Esophagus (tissue), 2 donors: ENCODE measurements around the gene CEP295NL. TPM values are rescaled to one million over a fixed set of nuclear protein-coding genes. Genes with fewer than 3 reads are reported as not detected.
A peak's percentile ranks its signal among the peaks of the same experiment; 100 is the strongest.
"Not testable (repeated sequence)": the region's sequence is repeated elsewhere in the genome, so short reads cannot be mapped to it uniquely, and the experiment has no call there.

Experiments
- H3K27ac ChIP-seq, 2 donors: one replicate each; pipeline ENCODE4 v1.5.1; 2013; ENCODE audit warnings: low read depth in 2 of 2, mild to moderate bottlenecking in 2 of 2, inconsistent platforms in 1 of 2, low read length in 1 of 2, moderate library complexity in 1 of 2
- H3K27me3 ChIP-seq, 2 donors: one replicate each; pipeline ENCODE4 v1.6.1; 2013; ENCODE audit warnings: low read length in 2 of 2, control low read depth in 1 of 2, mild to moderate bottlenecking in 1 of 2; ENCODE audit not compliant: insufficient read depth in 2 of 2, control insufficient read depth in 1 of 2
- H3K36me3 ChIP-seq, 2 donors: one replicate each; pipeline ENCODE4 v1.6.1; 2013; ENCODE audit warnings: low read length in 1 of 2; ENCODE audit not compliant: control insufficient read depth in 2 of 2, insufficient read depth in 2 of 2
- H3K4me1 ChIP-seq, 2 donors: one replicate each; pipeline ENCODE4 v1.6.1; 2013; ENCODE audit warnings: low read length in 1 of 2; ENCODE audit not compliant: control insufficient read depth in 2 of 2, insufficient read depth in 2 of 2
- H3K4me3 ChIP-seq, 2 donors: one replicate each; pipeline ENCODE4 v1.5.1; 2013; ENCODE audit warnings: low read length in 2 of 2, mild to moderate bottlenecking in 2 of 2, low read depth in 1 of 2, moderate library complexity in 1 of 2
- H3K9me3 ChIP-seq, 2 donors: one replicate each; pipeline ENCODE4 v1.6.1; 2013; ENCODE audit warnings: mild to moderate bottlenecking in 2 of 2, low read depth in 1 of 2, low read length in 1 of 2, moderate library complexity in 1 of 2; ENCODE audit not compliant: control insufficient read depth in 2 of 2, insufficient read depth in 1 of 2
- WGBS, 2 donors: extraction: QIAGEN DNeasy Blood & Tissue Kit; methylation state at CpG; one replicate each; pipeline ENCODE4 v1.1.7; 2013; 5-methylcytosine and 5-hydroxymethylcytosine counted together
- polyA plus RNA-seq, 2 donors: library from polyadenylated mRNA; stranded (reverse); fragments of 200-250 nt; gene quantifications; one replicate each; pipeline ENCODE4 v1.2.3, GENCODE V29; 2013
- donor health status: healthy with polysubstance abuse.
- donor health status: Bipolar disorder and iron deficiency.

CEP295NL gene
- polyA plus RNA-seq, 2 donors: 0.25 to 3.5 TPM

- Histone ChIP-seq H3K4me3 (no peak overlapping the region), H3K4me1 (peaks cover 2 to 16% of the 10 kb centered on the region in 2 donors), H3K27me3 (no peaks in the 10 kb centered on the region), H3K27ac (peak overlapping the region; percentile 29 to 73), H3K36me3 (peaks cover 0 to 2% of the 10 kb centered on the region in 2 donors), H3K9me3 (no peaks in the 10 kb centered on the region)
- 52 to 56% methylated on average over 9 of the region's 9 CpGs for WGBS, 2 donors
Observed at GRCh38 chr17:78875363-78876093, 27.5 kb downstream of the CEP295NL start.

GRCh38 chr17:78873519-78874340, 29.3 kb downstream of the CEP295NL start:
- WGBS, 2 donors: 64 to 68% methylated on average over 21 of the region's 21 CpGs
- peak overlapping the region; percentile 2 to 61 for H3K27ac ChIP-seq
- peaks cover 2 to 5% of the 10 kb centered on the region in 2 donors for H3K4me1 ChIP-seq
- H3K27me3 ChIP-seq: no peaks in the 10 kb centered on the region
- H3K9me3 ChIP-seq: no peaks in the 10 kb centered on the region
- H3K4me3 ChIP-seq: no peak overlapping the region
- peaks cover 0 to 3% of the 10 kb centered on the region in 2 donors for H3K36me3 ChIP-seq

- Histone ChIP-seq H3K27me3 (no peaks in the 10 kb centered on the region), H3K36me3 (peaks cover 0 to 3% of the 10 kb centered on the region in 2 donors), H3K4me3 (no peak overlapping the region), H3K9me3 (no peaks in the 10 kb centered on the region), H3K4me1 (peaks cover 4 to 5% of the 10 kb centered on the region in 2 donors), H3K27ac (peak overlapping the region in 1 of 2 donors; percentile 27)
- 84 to 86% methylated on average over 6 of the region's 6 CpGs for WGBS, 2 donors
Observed at GRCh38 chr17:78872486-78872885, 30.5 kb downstream of the CEP295NL start.

GRCh38 chr17:78870621-78871020, 32.4 kb downstream of the CEP295NL start:
- WGBS, 2 donors: 80 to 84% methylated on average over 15 of the region's 15 CpGs
- H3K9me3 ChIP-seq: no peaks in the 10 kb centered on the region
- H3K4me1 ChIP-seq: peaks cover 2 to 6% of the 10 kb centered on the region in 2 donors

GRCh38 chr17:78868391-78868790, 34.6 kb downstream of the CEP295NL start:
- Histone ChIP-seq H3K27me3 (no peaks in the 10 kb centered on the region), H3K9me3 (no peaks in the 10 kb centered on the region), H3K4me3 (no peak overlapping the region), H3K4me1 (peaks cover 0 to 4% of the 10 kb centered on the region in 2 donors), H3K27ac (no peak overlapping the region), H3K36me3 (peaks cover 0 to 5% of the 10 kb centered on the region in 2 donors)
- 61 to 63% methylated on average over 7 of the region's 7 CpGs for WGBS, 2 donors

More at GRCh38 chr17:78870621-78871020, 32.4 kb downstream of the CEP295NL start:
- H3K36me3 ChIP-seq: peaks cover 0 to 3% of the 10 kb centered on the region in 2 donors
- H3K27me3 ChIP-seq: no peaks in the 10 kb centered on the region
- no peak overlapping the region for H3K4me3 ChIP-seq
- no peak overlapping the region for H3K27ac ChIP-seq

- not testable (repeated sequence) for H3K4me1 ChIP-seq, H3K27ac ChIP-seq, H3K27me3 ChIP-seq, H3K36me3 ChIP-seq, H3K4me3 ChIP-seq, H3K9me3 ChIP-seq
- WGBS, 2 donors: 72% methylated on average over 3 of the region's 3 CpGs
Observed at GRCh38 chr17:78867046-78867445, 36.0 kb downstream of the CEP295NL start.

DNA sequence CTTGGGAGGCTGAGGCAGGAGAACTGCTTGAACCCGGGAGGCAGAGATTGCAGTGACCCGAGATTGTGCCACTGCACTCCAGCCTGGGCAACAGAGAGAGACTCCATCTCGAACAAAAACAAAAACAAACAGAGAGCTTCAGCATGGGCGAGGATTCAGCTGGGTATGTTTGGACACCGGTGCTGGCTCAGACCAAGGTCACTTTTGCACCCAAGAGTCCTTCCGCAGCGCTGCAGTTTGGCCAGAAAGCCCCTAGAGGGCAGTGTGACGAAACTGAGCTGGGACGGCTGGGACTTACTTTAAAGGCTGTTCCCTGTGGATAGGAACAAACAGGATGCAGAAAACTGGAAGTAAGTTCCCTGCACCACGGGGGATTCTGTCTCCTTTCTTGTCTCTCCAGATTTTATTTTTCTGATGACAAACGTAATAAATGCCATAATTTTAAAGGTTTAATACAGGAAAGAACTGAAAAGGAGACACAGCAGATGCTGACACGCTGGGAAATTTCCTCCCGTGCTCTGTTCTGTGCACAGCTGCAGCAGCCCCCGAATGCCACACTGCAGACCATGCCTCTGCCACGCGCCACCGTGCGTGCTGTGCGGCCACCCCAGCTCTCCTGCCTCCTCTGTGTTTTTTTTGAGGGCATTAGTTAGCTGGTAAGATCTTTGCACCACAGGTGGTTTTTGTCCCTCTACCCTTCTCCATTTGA, 37.2 kb downstream of the CEP295NL start:
- 21 to 25% methylated on average over 19 of the region's 19 CpGs for WGBS, 2 donors
- Histone ChIP-seq H3K36me3 (peaks cover 0 to 5% of the 10 kb centered on the region in 2 donors), H3K4me1 (peaks cover 0 to 4% of the 10 kb centered on the region in 2 donors), H3K4me3 (no peak overlapping the region), H3K27ac (peak overlapping the region in 1 of 2 donors; percentile 7), H3K27me3 (no peaks in the 10 kb centered on the region), H3K9me3 (no peaks in the 10 kb centered on the region)

DNA sequence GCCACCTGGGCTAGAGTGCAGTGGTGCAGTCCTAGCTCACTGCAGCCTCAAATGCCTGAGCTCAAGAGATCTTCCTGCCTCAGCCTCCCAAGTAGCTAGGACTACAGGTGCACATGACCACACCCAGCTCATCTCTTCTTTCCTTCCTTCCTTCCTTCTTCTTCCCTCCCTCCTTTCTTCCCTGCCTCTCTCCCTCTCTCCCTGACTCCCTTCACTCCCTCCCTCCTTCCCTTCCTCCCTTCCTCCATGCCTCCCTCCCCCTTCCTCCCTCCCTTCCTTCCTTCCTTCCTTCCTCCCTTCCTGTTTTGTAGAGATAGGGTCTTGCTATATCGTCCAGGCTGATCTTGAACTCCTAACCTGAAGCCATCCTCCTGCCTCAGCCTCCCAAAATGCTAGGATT, 38.9 kb downstream of the CEP295NL start:
- H3K27me3 ChIP-seq: no peaks in the 10 kb centered on the region
- peaks cover 0 to 2% of the 10 kb centered on the region in 2 donors for H3K36me3 ChIP-seq
- H3K4me3 ChIP-seq: no peak overlapping the region
- peak overlapping the region in 1 of 2 donors; percentile 7 for H3K27ac ChIP-seq
- no peaks in the 10 kb centered on the region for H3K9me3 ChIP-seq
- 63 to 69% methylated on average over 1 of the region's 1 CpG for WGBS, 2 donors
- peaks cover 0 to 4% of the 10 kb centered on the region in 2 donors for H3K4me1 ChIP-seq
